NCI-H524 treated with DMSO at 0.1 percent for 48 hours (cell line): Measurements from ENCODE around the gene PKN1.
"Not testable (repeated sequence)": the region's sequence is repeated elsewhere in the genome, so short reads cannot be mapped to it uniquely, and the experiment has no call there.

Experiments used
- DNase-seq: peaks from one replicate; lab custom pipeline; 2025; lab: John Stamatoyannopoulos, UW

The PKN1 gene

DNA sequence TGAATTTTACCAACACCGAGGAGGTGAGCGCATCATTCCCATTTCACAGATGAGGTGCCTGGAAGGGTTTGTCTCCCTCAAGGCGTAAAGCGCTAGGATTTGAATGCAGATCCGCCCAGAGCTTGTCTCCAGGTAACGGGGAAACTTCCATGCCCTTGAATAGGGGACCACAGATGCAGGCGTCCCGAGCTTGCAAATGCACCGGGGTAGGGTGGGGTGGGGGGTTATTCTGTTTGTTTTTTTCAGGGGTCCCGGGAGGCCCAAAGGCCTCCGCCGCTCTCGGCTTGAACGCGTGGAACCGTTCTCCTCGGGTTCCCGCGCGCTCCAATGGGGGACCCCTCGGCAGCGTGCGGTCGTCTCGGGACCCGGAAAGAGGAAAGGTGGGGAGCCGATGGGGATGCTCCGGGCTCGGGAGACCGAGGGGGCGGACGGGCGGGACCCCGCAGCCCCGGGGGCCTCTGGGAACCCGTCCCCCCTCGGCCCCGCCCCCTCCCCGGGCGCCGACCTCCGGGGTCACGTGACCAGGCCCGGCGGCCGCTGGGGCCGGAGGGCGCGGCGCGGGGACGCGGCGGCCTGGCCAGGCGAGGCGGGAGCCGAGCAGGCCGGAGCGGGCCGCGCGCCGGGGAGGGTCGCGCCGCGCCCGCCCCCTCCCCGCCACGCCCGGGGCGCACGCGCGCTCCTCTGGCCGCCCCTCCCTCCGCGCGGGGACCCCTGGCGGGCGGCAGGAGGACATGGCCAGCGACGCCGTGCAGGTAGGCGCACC, at the start of gene PKN1:
PKN1 (plus strand) TSS at position 516 of the 763 bp plus-strand sequence; CDS start at position 732, 216 bp downstream.
- no peak for DNase-seq

DNA sequence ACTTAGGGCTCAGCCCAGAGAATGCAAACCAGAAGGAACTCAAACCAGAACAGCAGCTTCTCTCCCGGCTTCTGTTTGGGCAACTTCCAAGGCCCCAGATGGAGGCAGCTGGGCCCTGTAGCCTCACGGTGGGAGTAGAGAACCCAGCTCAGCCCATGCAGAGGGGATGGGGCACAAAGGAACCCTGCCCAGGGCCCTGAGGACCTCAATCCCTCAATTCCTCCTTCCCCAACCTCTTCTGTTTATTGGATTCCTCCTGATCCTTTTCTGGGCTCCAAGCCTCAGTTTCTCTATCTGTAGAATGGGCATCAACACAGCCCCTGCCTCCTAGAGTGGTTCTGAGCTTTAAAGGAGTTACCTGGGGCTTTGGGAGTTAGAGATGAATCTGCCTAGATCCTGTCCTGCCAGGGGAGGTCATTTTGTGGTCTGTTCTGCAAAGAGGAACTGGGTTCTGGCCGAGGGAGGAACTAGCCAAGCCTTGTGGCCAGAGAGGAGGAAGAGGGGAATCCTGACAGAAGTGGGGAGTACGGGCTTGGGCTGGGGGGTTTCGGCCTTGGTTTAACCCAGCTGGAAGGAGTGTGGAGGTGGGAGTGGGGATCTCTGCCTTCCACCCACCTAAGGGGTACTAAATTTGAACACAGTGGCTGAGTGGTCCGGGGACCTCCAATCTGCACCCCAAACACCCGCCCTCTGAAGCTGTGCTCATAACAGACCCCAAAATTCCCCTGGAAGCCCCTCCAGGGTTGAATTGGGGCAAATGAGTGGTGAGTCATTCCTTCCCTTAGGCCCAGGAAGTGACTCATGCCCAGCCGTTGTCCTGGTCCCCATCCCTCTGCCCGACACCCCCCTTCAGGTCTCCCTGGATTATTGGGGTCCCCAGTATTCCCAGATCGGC, 49.2 kb upstream of the PKN1 start:
- DNase-seq = no peak

DNA sequence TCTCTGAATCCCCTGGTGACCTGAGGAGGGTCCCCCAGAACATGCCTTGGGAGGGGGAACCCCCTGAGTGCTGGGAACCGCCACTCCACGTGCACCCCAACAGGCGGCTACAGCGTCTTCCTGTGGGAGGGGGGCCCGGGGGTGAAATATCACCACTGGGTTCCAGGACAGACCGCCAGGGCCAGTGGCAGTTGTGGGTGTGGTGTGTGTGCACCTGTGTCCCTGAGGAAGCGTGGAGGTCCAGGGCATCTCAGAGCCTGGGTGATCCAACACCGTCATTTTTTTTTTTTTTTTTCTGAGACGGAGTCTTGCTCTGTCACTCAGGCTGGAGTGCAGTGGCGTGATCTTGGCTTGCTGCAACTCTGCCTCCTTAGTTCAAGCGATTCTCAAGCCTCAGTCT, 47.6 kb upstream of the PKN1 start:
- DNase-seq = no peak

DNA sequence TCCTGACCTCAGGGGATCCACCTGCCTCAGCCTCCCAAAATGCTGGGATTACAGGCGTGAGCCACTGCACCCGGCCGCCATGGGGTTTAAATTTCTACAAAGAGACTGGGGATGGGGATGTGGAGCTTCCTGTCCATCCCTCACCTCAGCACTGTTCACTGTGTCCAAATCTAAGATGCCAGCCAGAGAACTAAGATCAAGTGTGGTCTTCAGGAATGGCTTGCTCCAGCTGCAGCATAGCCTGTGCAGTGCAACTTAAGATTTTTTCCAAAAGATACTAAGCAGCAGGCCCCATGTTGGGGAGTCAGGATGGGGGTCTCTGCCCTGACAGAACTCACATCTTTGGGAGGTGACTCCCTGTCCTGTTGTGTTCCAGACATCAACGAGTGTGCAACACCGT, 42.6 kb upstream of the PKN1 start:
- DNase-seq = no peak

DNA sequence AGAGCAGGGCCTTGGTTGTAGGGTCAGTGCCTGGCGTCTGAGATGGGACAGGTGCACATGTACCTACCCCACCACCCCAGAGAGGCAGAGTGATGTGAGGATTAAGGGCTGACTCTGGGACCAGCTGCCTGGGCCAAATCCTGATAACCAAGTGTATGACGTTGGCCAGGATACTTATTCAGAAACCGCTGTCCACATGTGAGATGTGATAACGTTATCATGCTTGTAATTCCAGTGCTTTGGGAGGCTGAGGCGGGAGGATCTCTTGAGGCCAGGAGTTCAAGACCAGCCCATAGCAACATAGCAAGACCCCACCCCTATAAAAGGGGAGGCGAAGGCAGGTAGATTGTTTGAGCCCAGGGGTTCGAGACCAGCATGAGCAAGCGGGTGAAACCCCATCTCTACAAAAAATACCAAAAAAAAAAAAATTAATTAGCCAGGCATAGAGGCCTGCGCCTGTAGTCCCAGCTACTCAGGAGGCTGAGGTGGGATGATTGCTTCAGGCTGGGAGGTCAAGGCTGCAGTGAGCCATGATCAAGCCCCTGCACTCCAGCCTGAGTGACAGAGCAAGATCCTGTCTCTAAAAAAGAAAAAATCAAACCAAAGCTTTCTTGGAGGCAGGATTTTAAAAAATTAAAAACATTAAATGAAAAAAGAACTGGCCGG, 41.8 kb upstream of the PKN1 start:
- no peak for DNase-seq

DNA sequence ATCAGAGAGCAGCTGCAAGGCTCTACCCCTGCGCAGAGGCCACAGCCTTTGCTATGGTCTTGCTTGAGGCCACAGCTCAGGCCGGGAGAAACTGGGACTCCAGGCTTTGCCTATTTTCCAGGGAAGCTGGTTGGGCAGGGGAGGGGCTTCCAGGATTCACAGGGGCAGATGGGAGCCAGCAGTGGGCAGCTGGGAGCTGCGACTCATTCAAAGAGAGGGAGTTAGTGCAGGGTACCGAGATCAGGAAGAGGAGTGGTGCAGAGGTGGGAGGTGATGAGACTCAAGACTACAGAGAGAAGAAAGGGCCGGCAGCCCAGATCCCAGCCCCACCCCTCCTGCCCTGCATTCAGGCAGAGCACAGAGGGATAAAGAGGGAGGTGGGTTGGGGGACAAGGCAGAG, 39.8 kb upstream of the PKN1 start:
- DNase-seq = no peak

DNA sequence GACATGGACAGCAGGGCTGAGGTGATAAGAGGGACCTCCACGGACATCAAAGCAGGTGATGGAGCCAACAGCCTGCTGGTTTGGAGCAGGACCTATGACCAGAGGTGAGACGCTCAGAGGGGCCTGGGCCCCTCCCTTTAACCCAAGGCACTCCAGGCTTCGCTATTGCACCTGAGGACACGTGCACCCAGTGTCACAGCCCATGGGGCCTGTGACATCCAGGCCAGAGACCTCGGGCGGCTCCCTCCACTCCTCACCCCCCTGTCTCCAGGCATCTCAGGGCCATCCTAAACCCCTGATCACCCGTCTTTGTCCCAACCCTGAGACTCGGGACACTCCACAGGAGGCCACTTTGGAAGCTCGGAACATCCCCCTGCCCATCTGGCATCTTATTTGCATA, 38.9 kb upstream of the PKN1 start:
- DNase-seq = no peak

DNA sequence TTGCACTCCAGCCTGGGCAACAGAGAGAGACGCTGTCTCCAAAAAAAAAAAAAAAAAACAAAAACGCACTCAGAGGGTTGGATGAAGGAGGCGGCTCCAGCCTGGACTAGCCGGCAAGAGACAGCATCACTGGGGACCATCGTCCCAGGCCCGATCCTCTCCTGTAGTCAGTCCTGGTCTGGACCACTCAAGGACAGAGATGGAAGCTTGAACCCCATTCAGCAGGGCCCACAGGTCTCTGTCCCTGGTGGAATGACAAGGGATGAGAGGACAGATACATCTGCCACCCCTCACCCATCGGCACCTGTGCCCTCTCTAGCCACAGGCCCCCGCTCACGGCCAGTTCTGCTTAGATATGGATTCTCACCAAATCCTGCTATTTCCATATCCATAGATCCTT, 37.8 kb upstream of the PKN1 start:
- no peak for DNase-seq

DNA sequence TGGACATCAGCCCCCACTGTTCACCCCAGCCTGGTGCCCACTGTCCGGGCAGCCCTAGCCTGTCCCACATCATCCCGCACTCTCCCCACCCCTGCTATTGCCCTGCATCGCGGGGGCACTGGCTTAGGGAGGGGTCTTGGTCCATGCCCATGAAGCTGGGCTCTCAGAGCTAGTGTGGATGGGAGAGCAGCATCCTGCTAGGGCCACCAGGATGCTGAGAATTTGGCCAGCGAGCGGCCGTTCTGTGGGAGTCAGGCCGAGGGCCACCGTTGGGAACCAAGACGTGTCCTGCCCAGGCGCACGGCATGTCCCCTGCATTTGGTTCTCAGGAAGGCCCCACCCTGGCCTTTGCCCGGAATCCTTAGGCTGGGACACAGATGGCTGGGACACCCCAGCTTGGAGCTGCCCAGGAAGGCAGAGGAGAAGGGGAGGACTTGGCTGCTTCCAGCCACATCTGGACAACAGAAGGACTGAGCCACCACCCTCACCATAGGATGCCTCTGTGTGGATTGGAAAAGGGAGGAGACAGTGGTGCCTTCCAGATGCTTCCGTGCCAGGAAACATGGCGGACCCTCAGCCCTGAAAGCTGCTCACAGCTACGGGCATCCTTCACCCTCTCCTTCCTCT, 37.3 kb upstream of the PKN1 start:
- DNase-seq = no peak

DNA sequence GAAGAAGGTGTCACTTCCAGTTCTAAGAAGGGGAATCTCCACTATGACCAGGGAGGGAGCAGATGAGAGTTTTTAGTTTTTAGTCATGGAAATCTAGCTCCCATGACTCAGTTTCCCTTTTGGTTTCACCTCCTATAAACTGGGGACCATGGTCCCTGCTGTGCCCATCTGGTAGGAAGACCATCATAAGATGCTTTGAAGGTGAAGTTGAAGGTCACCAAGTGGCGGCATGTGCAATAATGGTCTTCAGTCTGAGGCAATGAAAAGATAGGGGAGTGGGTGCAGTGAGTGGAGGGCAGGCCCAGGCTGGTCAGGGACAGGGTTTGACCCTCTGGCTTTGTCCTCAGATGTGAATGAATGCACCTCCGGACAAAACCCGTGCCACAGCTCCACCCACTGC, 36.4 kb upstream of the PKN1 start:
- not testable (repeated sequence) for DNase-seq

DNA sequence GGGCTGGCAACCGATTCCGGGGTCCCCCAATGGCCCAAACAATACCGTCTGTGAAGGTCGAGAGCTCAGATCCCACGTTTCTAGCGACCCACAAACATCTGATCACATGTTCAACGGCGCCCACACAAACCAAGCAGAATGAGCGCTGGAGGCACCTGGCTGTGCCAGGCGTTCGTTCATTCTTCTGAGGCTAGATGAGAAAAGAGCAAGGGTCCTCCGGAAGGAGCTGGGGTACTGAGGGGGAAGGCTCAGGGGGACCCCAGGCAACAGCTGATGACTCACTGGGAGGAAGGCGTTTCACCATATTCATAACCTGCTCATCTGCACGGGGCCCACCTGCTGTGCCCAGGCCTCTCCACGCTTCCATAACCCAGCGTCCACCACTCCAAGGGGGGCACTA, 35.9 kb upstream of the PKN1 start:
- DNase-seq = not testable (repeated sequence)

DNA sequence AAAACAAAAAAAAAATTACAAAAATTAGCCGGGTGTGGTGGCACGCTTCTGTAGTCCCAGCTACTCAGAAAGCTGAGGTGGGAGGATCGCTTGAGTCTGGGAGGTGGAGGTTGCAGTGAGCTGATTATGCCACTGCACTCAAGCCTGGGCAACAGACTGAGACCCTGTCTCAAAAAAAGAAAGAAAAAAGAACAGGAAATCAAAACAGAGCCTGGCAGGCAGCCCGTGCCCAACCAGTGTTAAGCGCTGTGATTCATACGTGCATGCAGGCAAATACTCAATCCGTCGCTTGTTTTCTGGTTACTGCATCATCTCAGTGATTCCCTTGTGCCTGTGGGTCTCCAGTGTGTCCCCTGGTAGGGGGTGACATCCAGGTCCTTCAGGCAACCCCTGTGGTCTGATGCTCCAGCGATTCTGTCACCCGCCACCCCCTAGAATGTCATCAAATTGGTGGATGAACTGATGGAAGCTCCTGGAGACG, 32.1 kb upstream of the PKN1 start:
- no peak for DNase-seq

DNA sequence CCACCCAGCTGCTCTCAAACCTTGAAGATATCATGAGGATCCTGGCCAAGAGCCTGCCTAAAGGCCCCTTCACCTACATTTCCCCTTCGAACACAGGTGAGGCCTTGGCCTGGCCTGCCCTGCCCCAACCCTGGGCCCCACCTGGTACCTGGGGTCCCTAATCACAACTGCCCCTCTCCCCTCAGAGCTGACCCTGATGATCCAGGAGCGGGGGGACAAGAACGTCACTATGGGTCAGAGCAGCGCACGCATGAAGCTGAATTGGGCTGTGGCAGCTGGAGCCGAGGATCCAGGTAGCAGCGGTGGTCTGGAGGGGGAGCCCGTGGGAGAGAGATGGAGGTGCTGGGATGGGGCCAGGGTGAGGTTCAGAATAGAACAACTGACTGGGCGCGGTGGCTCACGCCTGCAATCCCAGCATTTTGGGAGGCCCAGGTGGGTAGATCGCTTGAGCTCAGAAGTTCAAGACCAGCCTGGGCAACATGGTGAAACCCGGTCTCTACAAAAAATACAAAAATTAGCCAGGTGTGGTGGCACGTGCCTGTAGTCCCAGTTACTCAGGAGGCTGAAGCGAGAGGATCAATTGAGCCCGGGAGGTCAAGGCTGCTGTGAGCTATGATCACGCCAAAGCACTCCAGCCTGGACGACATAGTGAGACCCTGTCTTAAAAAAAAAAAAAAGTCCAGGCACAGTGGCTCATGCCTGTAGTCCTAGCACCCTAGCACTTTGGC, 31.5 kb upstream of the PKN1 start:
- no peak for DNase-seq

DNA sequence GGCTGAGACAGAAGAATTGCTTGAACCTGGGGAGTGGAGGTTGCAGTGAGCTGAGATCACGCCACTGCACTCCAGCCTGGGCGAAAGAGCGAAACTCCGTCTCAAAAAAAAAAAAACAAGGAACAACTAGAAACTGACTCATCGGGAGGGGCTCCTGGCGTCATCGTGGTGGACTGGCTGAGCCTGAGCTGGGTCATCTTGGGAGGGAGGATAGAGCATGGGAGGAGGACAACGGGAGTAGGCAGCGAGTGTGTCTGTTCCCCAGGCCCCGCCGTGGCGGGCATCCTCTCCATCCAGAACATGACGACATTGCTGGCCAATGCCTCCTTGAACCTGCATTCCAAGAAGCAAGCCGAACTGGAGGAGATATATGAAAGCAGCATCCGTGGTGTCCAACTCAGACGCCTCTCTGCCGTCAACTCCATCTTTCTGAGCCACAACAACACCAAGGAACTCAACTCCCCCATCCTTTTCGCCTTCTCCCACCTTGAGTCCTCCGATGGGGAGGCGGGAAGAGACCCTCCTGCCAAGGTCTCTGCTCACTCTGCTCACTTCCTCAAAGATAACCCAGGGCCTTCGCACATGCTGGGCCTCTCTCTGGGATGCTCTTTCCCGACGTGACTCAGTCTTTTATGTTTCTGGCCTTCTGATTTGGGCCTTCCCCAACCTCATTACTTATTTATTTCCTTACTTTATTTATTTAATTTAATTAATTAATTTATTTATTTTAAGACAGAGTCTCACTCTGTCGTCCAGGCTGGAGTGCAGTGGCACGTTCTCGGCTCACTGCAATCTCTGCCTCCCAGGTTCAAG, 30.6 kb upstream of the PKN1 start:
- no peak for DNase-seq

DNA sequence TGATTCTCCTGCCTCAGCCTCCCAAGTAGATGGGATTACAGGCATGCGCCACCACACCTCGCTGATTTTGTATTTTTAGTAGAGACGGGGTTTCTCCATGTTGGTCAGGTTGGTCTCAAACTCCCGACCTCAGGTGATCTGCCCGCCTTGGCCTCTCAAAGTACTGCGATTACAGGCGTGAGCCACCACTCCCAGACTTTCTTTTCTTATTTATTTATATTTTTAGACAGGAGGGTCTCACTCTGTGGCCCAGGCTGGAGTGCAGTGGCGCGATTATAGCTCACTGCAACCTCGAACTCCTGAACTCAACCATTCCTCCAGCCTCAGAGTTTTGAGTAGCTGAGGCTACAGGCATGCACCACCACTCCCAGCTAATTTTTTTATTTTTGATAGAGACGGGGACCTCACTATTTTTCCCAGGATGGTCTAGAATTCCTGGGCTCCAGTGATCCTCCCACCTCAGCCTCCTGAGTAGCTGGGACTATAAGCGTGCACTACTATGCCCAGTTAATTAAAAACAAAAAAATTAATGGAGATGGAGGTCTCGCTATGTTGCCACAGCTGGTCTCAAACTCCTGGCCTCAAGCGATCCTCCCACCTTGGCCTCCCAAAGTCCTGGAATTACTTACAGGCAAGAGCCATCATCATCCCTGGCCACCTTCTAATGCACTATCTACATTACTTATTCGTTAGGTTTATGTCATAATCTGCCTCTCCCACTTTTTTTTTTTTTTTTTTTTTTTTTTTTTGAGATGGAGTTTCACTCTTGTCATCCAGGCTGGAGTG, 29.8 kb upstream of the PKN1 start:
- DNase-seq = not testable (repeated sequence)

DNA sequence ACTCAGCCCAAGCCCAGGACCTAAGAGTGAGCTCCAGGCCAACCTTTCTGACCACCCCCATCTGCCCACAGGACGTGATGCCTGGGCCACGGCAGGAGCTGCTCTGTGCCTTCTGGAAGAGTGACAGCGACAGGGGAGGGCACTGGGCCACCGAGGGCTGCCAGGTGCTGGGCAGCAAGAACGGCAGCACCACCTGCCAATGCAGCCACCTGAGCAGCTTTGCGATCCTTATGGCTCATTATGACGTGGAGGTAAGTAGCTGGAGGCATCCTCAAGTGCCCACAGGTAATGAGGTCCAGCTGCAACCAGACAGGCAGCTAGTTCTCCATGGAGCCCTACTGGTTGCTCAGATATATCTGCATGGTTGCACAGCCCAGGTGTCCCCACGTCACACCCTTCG, 28.8 kb upstream of the PKN1 start:
- DNase-seq = no peak

DNA sequence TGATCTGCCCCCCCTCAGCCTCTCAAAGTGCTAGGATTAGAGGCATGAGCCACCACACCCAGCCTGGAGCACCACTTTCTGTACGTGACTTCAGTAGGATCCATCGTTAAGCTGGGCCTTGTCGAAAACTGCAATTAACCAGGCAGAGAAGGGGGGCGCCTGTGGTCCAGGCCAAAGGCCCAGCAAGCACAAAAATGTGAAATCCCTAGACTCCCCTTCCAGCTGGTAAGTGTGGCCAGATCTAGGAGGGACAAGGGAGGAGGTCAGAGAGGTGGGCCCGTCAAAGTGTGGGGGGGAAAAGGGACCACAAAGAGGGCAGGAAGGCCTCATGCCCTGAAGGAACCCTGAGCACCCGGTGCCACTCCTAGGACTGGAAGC, 27.7 kb upstream of the PKN1 start:
- DNase-seq = no peak

DNA sequence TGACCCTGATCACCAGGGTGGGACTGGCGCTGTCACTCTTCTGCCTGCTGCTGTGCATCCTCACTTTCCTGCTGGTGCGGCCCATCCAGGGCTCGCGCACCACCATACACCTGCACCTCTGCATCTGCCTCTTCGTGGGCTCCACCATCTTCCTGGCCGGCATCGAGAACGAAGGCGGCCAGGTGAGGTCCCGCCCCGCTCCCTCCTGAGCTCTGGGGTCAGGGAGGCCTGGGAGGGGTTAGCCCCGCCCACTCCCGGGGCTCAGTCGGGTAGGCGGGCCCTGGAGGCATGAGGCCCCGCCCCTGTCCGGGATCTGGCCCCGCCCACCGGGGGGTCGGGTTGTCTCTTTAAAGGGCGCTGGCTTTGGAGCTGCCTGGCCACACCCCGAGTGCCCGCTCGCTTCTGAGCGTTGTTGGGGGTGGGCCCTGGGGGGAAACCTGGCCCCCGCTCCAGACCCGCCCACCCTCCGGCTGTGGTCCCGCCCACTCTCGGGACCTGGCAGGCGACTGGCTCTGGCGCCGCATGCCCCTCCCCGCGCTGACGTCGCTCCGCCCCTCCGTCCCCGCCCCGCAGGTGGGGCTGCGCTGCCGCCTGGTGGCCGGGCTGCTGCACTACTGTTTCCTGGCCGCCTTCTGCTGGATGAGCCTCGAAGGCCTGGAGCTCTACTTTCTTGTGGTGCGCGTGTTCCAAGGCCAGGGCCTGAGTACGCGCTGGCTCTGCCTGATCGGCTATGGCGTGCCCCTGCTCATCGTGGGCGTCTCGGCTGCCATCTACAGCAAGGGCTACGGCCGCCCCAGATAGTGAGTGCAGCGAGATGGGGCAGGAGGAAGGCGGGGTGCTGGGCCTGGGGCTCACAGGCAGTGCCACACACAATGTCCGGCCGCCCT, 27.1 kb upstream of the PKN1 start:
- peak; percentile 12 for DNase-seq
